HUDEP-2 (cell line): ENCODE measurements around the gene REV3L.
"Not testable (repeated sequence)": the region's sequence is repeated elsewhere in the genome, so short reads cannot be mapped to it uniquely, and the experiment has no call there.

Experiments used
- DNase-seq, 76 experiments: peaks; one replicate each; lab custom pipeline; 2025; ENCODE audit not compliant: unreplicated experiment in 76 of 76; lab: John Stamatoyannopoulos, UW

REV3L gene

GRCh38 chr6:111307275-111307858 lies 175.7 kb downstream of the REV3L start:
- no peak for DNase-seq

GRCh38 chr6:111306104-111306888 lies 176.7 kb downstream of the REV3L start:
- no peak for DNase-seq

- DNase-seq, result peak in 1 of 76 experiments; percentile 10
Observed at GRCh38 chr6:111301946-111302345, 181.1 kb downstream of the REV3L start.

GRCh38 chr6:111300938-111301800 lies 181.8 kb downstream of the REV3L start:
- not testable (repeated sequence) for DNase-seq

- no peak for DNase-seq
Observed at GRCh38 chr6:111297776-111298175, 185.2 kb downstream of the REV3L start.

- DNase-seq, result no peak
Observed at GRCh38 chr6:111294374-111294967, 188.5 kb downstream of the REV3L start.

GRCh38 chr6:111291336-111292259 lies 191.4 kb downstream of the REV3L start:
- no peak for DNase-seq

- not testable (repeated sequence) for DNase-seq
Observed at GRCh38 chr6:111290689-111291335, 192.2 kb downstream of the REV3L start.

GRCh38 chr6:111284356-111284755 lies 198.7 kb downstream of the REV3L start:
- not testable (repeated sequence) for DNase-seq

GRCh38 chr6:111283707-111284106 lies 199.3 kb downstream of the REV3L start:
- no peak for DNase-seq

GRCh38 chr6:111282515-111282914 lies 200.5 kb downstream of the REV3L start:
- DNase-seq, result no peak

- DNase-seq, result no peak
Observed at GRCh38 chr6:111280445-111280955, 202.5 kb downstream of the REV3L start.

GRCh38 chr6:111278731-111279130 lies 204.3 kb downstream of the REV3L start:
- DNase-seq, result no peak

- no peak for DNase-seq
Observed at GRCh38 chr6:111277819-111278218, 205.2 kb downstream of the REV3L start.

GRCh38 chr6:111276736-111277135 lies 206.3 kb downstream of the REV3L start:
- DNase-seq, result no peak

GRCh38 chr6:111276335-111276734 lies 206.7 kb downstream of the REV3L start:
- peak in 14 of 76 experiments; percentile 13 to 70 (median 34) for DNase-seq

GRCh38 chr6:111274593-111275217 lies 208.3 kb downstream of the REV3L start:
- DNase-seq, result no peak

- DNase-seq, result no peak
Observed at GRCh38 chr6:111270121-111270520, 212.9 kb downstream of the REV3L start.
